ENCODE data around the gene PRPF40B. TPM values are rescaled to one million over a fixed set of nuclear protein-coding genes. Genes with fewer than 3 reads are reported as not detected.

Gene PRPF40B
- total and polyA plus RNA-seq, 9 of the 15 experiments (the other 6 are each of a cell fraction or from before 2014, with no cell fraction given) = 0.55 to 10.6 (median 4.8) TPM

DNA sequence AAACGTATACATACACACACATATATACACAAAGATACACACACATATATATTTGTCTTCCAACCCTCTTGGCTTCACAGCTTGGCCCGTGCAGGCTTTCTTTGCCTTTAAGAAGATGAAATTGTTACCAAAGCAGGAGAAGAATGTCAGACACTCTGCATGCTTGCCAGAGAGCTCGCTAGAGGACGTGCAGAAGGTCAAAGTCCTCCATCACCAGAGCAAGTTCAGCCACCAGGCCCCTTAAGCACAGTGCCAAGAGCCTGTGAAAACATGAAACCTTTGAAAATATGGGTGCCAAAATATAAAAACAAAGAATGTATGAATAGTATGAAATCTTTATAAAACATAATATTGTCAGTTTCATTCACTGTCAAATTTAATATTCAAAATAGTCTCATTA is 40.5 kb upstream of the PRPF40B start (continued):
- TF ChIP-seq ETV6 (IDR thresholded peaks at IDR 0.05; ENCODE audit: borderline replicate concordance in 1 of 2, low read depth in 2 of 2, low read length in 1 of 2) (no peak), ETV6 (CRISPR knock-in tag; IDR thresholded peaks at IDR 0.05; ENCODE audit: borderline replicate concordance) (no peak), PML (IDR thresholded peaks at IDR 0.05; ENCODE audit: low read length) (no peak), RFX7 (CRISPR knock-in tag; IDR thresholded peaks at IDR 0.05) (no peak), SPI1 (IDR thresholded peaks at IDR 0.05; ENCODE audit: borderline replicate concordance, low read depth, low read length) (no peak), E2F8 (IDR thresholded peaks at IDR 0.05; ENCODE audit: low read depth, partially characterized antibody) (no peak), POU5F1 (IDR thresholded peaks at IDR 0.05; ENCODE audit: borderline replicate concordance, low read depth, low read length, partially characterized antibody) (no peak)
- TF ChIP-seq, protein P1, sequence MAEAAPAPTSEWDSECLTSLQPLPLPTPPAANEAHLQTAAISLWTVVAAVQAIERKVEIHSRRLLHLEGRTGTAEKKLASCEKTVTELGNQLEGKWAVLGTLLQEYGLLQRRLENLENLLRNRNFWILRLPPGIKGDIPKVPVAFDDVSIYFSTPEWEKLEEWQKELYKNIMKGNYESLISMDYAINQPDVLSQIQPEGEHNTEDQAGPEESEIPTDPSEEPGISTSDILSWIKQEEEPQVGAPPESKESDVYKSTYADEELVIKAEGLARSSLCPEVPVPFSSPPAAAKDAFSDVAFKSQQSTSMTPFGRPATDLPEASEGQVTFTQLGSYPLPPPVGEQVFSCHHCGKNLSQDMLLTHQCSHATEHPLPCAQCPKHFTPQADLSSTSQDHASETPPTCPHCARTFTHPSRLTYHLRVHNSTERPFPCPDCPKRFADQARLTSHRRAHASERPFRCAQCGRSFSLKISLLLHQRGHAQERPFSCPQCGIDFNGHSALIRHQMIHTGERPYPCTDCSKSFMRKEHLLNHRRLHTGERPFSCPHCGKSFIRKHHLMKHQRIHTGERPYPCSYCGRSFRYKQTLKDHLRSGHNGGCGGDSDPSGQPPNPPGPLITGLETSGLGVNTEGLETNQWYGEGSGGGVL (CRISPR knock-in tag; IDR thresholded peaks at IDR 0.05) = no peak
- TF ChIP-seq, protein P2, sequence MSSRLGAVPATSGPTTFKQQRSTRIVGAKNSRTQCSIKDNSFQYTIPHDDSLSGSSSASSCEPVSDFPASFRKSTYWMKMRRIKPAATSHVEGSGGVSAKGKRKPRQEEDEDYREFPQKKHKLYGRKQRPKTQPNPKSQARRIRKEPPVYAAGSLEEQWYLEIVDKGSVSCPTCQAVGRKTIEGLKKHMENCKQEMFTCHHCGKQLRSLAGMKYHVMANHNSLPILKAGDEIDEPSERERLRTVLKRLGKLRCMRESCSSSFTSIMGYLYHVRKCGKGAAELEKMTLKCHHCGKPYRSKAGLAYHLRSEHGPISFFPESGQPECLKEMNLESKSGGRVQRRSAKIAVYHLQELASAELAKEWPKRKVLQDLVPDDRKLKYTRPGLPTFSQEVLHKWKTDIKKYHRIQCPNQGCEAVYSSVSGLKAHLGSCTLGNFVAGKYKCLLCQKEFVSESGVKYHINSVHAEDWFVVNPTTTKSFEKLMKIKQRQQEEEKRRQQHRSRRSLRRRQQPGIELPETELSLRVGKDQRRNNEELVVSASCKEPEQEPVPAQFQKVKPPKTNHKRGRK (tag; IDR thresholded peaks at IDR 0.05) = no peak

Data from K562 (cell line).